Gastrocnemius medialis (tissue), 4 donors: ENCODE results near the gene KCNK3.

Experiments used
- CTCF ChIP-seq, 5 experiments: fragments of 450-650 bp in 3 of 5; fragments of 200-600 bp in 2 of 5; sonication (generic) in 2 of 5; IDR thresholded peaks in 4 of 5; conservative IDR thresholded peaks in 1 of 5; 1 replicate in 4 of 5; 2 replicates in 1 of 5; pipeline ENCODE4 v1.5.1; 2016 to 2019; ENCODE audit warnings: antibody characterized with exemption in 5 of 5, mild to moderate bottlenecking in 3 of 5, moderate library complexity in 3 of 5
- POLR2A ChIP-seq, 2 donors: fragments of 450-650 bp; IDR thresholded peaks; one replicate each; pipeline ENCODE4 v1.6.1; 2017; ENCODE audit warnings: antibody characterized with exemption in 2 of 2, mild to moderate bottlenecking in 2 of 2, moderate library complexity in 2 of 2

GRCh38 chr2:26657265-26657664 lies 35.3 kb upstream of the KCNK3 start:
- TF ChIP-seq CTCF (IDR thresholded peaks at IDR 0.05 in 4 of 5, conservative IDR thresholded peaks at IDR 0.05 in 1 of 5) (no peak), POLR2A (IDR thresholded peaks at IDR 0.05) (no peak)
